ENCODE results near the gene PCDHB14. TPM values are rescaled to one million over a fixed set of nuclear protein-coding genes. Genes with fewer than 3 reads are reported as not detected.

Gene PCDHB14
- polyA plus RNA-seq, 3 donors: 1.3 to 2.5 (median 1.4) TPM

- H3K27ac ChIP-seq (ENCODE audit: low read depth, low read length): no peak overlapping the region
Observed at GRCh38 chr5:141258464-141258863, 35.3 kb downstream of the PCDHB14 start.

- no peak overlapping the region for H3K27ac ChIP-seq (ENCODE audit: low read depth, low read length)
Observed at GRCh38 chr5:141258948-141259347, 35.8 kb downstream of the PCDHB14 start.

GRCh38 chr5:141260458-141261237 lies 37.5 kb downstream of the PCDHB14 start:
- WGBS, 3 donors: 65 to 70% (median 67%) methylated on average over 5 of the region's 5 CpGs
- no peak overlapping the region for H3K27ac ChIP-seq (ENCODE audit: low read depth, low read length)

- 30 to 83% (median 78%) methylated on average over 1 of the region's 1 CpG for WGBS, 3 donors
Observed at GRCh38 chr5:141261238-141261546, 38.0 kb downstream of the PCDHB14 start.

GRCh38 chr5:141269195-141269594 lies 46.1 kb downstream of the PCDHB14 start:
- WGBS, 3 donors: 95 to 99% (median 97%) methylated on average over 4 of the region's 4 CpGs

More at GRCh38 chr5:141261238-141261546, 38.0 kb downstream of the PCDHB14 start:
- no peak overlapping the region for H3K27ac ChIP-seq (ENCODE audit: low read depth, low read length)

GRCh38 chr5:141272906-141273305 lies 49.8 kb downstream of the PCDHB14 start:
- WGBS, 3 donors: 49 to 63% (median 50%) methylated on average over 3 of the region's 3 CpGs
- H3K27ac ChIP-seq (ENCODE audit: low read depth, low read length): no peak overlapping the region

More at GRCh38 chr5:141269195-141269594, 46.1 kb downstream of the PCDHB14 start:
- H3K27ac ChIP-seq (ENCODE audit: low read depth, low read length): no peak overlapping the region

Other genes starting within 250 kb of the PCDHB14 start
- gene PCDHB1, start 172.0 kb upstream of the PCDHB14 start, polyA plus RNA-seq: under 1 TPM in 1 of 3 donors, not detected in 2; 0.05 TPM
- 1 to 10 TPM in 1 of 3 donors, under 1 TPM in 2; 0.74 to 3.2 (median 0.79) TPM for gene PCDHB2, start 128.7 kb upstream of the PCDHB14 start, polyA plus RNA-seq
- 1 to 10 TPM in 1 of 3 donors, under 1 TPM in 2; 0.48 to 1.4 (median 0.90) TPM for gene PCDHB3, start 122.9 kb upstream of the PCDHB14 start, polyA plus RNA-seq
- 1 to 10 TPM in 2 of 3 donors, under 1 TPM in 1; 0.90 to 2.9 (median 1.9) TPM for gene PCDHB4, start 101.5 kb upstream of the PCDHB14 start, polyA plus RNA-seq
- gene PCDHB5, start 88.1 kb upstream of the PCDHB14 start, polyA plus RNA-seq: 1 to 10 TPM; 1.3 to 5.8 (median 1.6) TPM
- gene PCDHB6, start 73.3 kb upstream of the PCDHB14 start, polyA plus RNA-seq: under 1 TPM in 2 of 3 donors, not detected in 1; 0.33 to 0.46 TPM
- gene PCDHB7, start 50.7 kb upstream of the PCDHB14 start, polyA plus RNA-seq: 1 to 10 TPM in 1 of 3 donors, under 1 TPM in 2; 0.20 to 1.5 (median 0.79) TPM
- gene PCDHB8, start 45.6 kb upstream of the PCDHB14 start, polyA plus RNA-seq: 1 to 10 TPM in 1 of 3 donors, under 1 TPM in 1, not detected in 1; 0.42 to 1.2 TPM
- gene PCDHB16, start 41.0 kb upstream of the PCDHB14 start, polyA plus RNA-seq: 1 to 10 TPM in 1 of 3 donors, under 1 TPM in 2; 0.72 to 1.4 (median 0.90) TPM
- gene PCDHB9, start 36.2 kb upstream of the PCDHB14 start, polyA plus RNA-seq: under 1 TPM; 0.38 to 0.88 (median 0.79) TPM
- 1 to 10 TPM in 1 of 3 donors, under 1 TPM in 2; 0.41 to 1.1 (median 0.67) TPM for gene PCDHB10, start 31.0 kb upstream of the PCDHB14 start, polyA plus RNA-seq
- 1 to 10 TPM in 2 of 3 donors, under 1 TPM in 1; 0.45 to 1.4 (median 1.0) TPM for gene PCDHB11, start 23.7 kb upstream of the PCDHB14 start, polyA plus RNA-seq
- 1 to 10 TPM in 2 of 3 donors, under 1 TPM in 1; 0.81 to 1.2 (median 1.2) TPM for gene PCDHB12, start 14.6 kb upstream of the PCDHB14 start, polyA plus RNA-seq
- gene PCDHB13, start 9.4 kb upstream of the PCDHB14 start, polyA plus RNA-seq: 1 to 10 TPM in 2 of 3 donors, under 1 TPM in 1; 0.34 to 1.7 (median 1.3) TPM
- gene PCDHB15, start 22.1 kb downstream of the PCDHB14 start, polyA plus RNA-seq: 1 to 10 TPM in 2 of 3 donors, under 1 TPM in 1; 0.79 to 3.2 (median 2.0) TPM
- gene SLC25A2, start 80.7 kb downstream of the PCDHB14 start, polyA plus RNA-seq: under 1 TPM in 1 of 3 donors, not detected in 2; 0.03 TPM
- 10 to 100 TPM; 32.2 to 62.0 (median 59.1) TPM for gene TAF7, start 97.4 kb downstream of the PCDHB14 start, polyA plus RNA-seq
- gene PCDHGA1, start 107.2 kb downstream of the PCDHB14 start, polyA plus RNA-seq: under 1 TPM in 2 of 3 donors, not detected in 1; 0.10 to 0.25 TPM
- gene PCDHGA2, start 115.4 kb downstream of the PCDHB14 start, polyA plus RNA-seq: 1 to 10 TPM in 1 of 3 donors, under 1 TPM in 2; 0.56 to 1.3 (median 0.89) TPM
- gene PCDHGA3, start 120.5 kb downstream of the PCDHB14 start, polyA plus RNA-seq: under 1 TPM; 0.45 to 0.82 (median 0.54) TPM
- gene PCDHGB1, start 126.8 kb downstream of the PCDHB14 start, polyA plus RNA-seq: under 1 TPM; 0.11 to 0.36 (median 0.30) TPM
- gene PCDHGA4, start 131.7 kb downstream of the PCDHB14 start, polyA plus RNA-seq: under 1 TPM; 0.34 to 0.98 (median 0.82) TPM
- gene PCDHGB2, start 136.7 kb downstream of the PCDHB14 start, polyA plus RNA-seq: under 1 TPM; 0.58 to 0.90 (median 0.71) TPM
- gene PCDHGA5, start 140.8 kb downstream of the PCDHB14 start, polyA plus RNA-seq: under 1 TPM; 0.34 to 0.52 (median 0.43) TPM
- under 1 TPM; 0.34 to 0.52 (median 0.40) TPM for gene PCDHGB3, start 146.9 kb downstream of the PCDHB14 start, polyA plus RNA-seq
- 1 to 10 TPM in 1 of 3 donors, under 1 TPM in 2; 0.45 to 1.3 (median 0.83) TPM for gene PCDHGA6, start 150.5 kb downstream of the PCDHB14 start, polyA plus RNA-seq
- gene PCDHGA7, start 159.4 kb downstream of the PCDHB14 start, polyA plus RNA-seq: under 1 TPM; 0.11 to 0.38 (median 0.31) TPM
- gene PCDHGB4, start 164.4 kb downstream of the PCDHB14 start, polyA plus RNA-seq: 1 to 10 TPM in 1 of 3 donors, under 1 TPM in 2; 0.34 to 1.2 (median 0.60) TPM
- gene PCDHGA8, start 169.3 kb downstream of the PCDHB14 start, polyA plus RNA-seq: under 1 TPM; 0.07 to 0.45 (median 0.10) TPM
- gene PCDHGB5, start 174.6 kb downstream of the PCDHB14 start, polyA plus RNA-seq: 1 to 10 TPM in 2 of 3 donors, under 1 TPM in 1; 0.11 to 3.1 (median 2.3) TPM
- under 1 TPM; 0.51 to 0.89 (median 0.67) TPM for gene PCDHGA9, start 179.4 kb downstream of the PCDHB14 start, polyA plus RNA-seq
- 1 to 10 TPM; 1.0 to 2.4 (median 1.0) TPM for gene PCDHGB6, start 184.7 kb downstream of the PCDHB14 start, polyA plus RNA-seq
- gene PCDHGA10, start 189.6 kb downstream of the PCDHB14 start, polyA plus RNA-seq: 1 to 10 TPM in 1 of 3 donors, under 1 TPM in 2; 0.64 to 1.8 (median 0.79) TPM
- 1 to 10 TPM; 2.3 to 4.9 (median 2.6) TPM for gene PCDHGB7, start 194.3 kb downstream of the PCDHB14 start, polyA plus RNA-seq
- 1 to 10 TPM in 1 of 3 donors, under 1 TPM in 2; 0.32 to 1.1 (median 0.79) TPM for gene PCDHGA11, start 197.7 kb downstream of the PCDHB14 start, polyA plus RNA-seq
- 1 to 10 TPM in 2 of 3 donors, under 1 TPM in 1; 0.48 to 2.0 (median 1.2) TPM for gene PCDHGA12, start 207.2 kb downstream of the PCDHB14 start, polyA plus RNA-seq

Data from adipose tissue (tissue), 3 donors.